GM18868 (cell line): ENCODE results near the gene SKP2.
"Not testable (repeated sequence)": the region's sequence is repeated elsewhere in the genome, so short reads cannot be mapped to it uniquely, and the experiment has no call there.

Experiments used
- ATAC-seq: cut with Tn5 transposase; IDR thresholded peaks from one replicate; pipeline ENCODE4 v1.9.1; 2021; ENCODE audit warnings: mild to moderate bottlenecking, moderate library complexity; ENCODE audit not compliant: unreplicated experiment

The SKP2 gene

GRCh38 chr5:36156121-36156601 is 4.2 kb downstream of the SKP2 start:
- ATAC-seq, result no peak

GRCh38 chr5:36156619-36157018 is 4.7 kb downstream of the SKP2 start:
- ATAC-seq, result no peak

GRCh38 chr5:36158144-36158543 is 6.2 kb downstream of the SKP2 start:
- no peak for ATAC-seq

GRCh38 chr5:36160617-36161016 is 8.7 kb downstream of the SKP2 start:
- ATAC-seq, result no peak

- ATAC-seq, result no peak
Observed at GRCh38 chr5:36161361-36161760, 9.4 kb downstream of the SKP2 start.

- no peak for ATAC-seq
Observed at GRCh38 chr5:36162810-36163486, 11.0 kb downstream of the SKP2 start.

- ATAC-seq, result no peak
Observed at GRCh38 chr5:36164461-36164860, 12.6 kb downstream of the SKP2 start.

- no peak for ATAC-seq
Observed at GRCh38 chr5:36168737-36169136, 16.8 kb downstream of the SKP2 start.

- no peak for ATAC-seq
Observed at GRCh38 chr5:36170832-36171424, 19.0 kb downstream of the SKP2 start.

- no peak for ATAC-seq
Observed at GRCh38 chr5:36172599-36172998, 20.7 kb downstream of the SKP2 start.

GRCh38 chr5:36173426-36173825 is 21.5 kb downstream of the SKP2 start:
- no peak for ATAC-seq

GRCh38 chr5:36174119-36174518 is 22.2 kb downstream of the SKP2 start:
- ATAC-seq, result no peak

- ATAC-seq, result no peak
Observed at GRCh38 chr5:36175043-36175442, 23.1 kb downstream of the SKP2 start.

- peak; percentile 98 for ATAC-seq
Observed at GRCh38 chr5:36177154-36177553, 25.2 kb downstream of the SKP2 start.

GRCh38 chr5:36177715-36178523 is 26.0 kb downstream of the SKP2 start:
- no peak for ATAC-seq

GRCh38 chr5:36178524-36178890 is 26.6 kb downstream of the SKP2 start:
- no peak for ATAC-seq

GRCh38 chr5:36179950-36180349 is 28.0 kb downstream of the SKP2 start:
- no peak for ATAC-seq

GRCh38 chr5:36180556-36181350 is 28.8 kb downstream of the SKP2 start:
- no peak for ATAC-seq

- ATAC-seq, result no peak
Observed at GRCh38 chr5:36181774-36182173, 29.9 kb downstream of the SKP2 start.

GRCh38 chr5:36184408-36184807 is 32.5 kb downstream of the SKP2 start:
- not testable (repeated sequence) for ATAC-seq

- ATAC-seq, result no peak
Observed at GRCh38 chr5:36193746-36194145, 41.8 kb downstream of the SKP2 start.
